GM21526 (cell line): ENCODE measurements around the gene CBX3.
"Not testable (repeated sequence)": the region's sequence is repeated elsewhere in the genome, so short reads cannot be mapped to it uniquely, and the experiment has no call there.

ENCODE experiments used
- ATAC-seq: cut with Tn5 transposase; IDR thresholded peaks from one replicate; pipeline ENCODE4 v1.9.1; 2021; ENCODE audit warnings: moderate library complexity; ENCODE audit not compliant: unreplicated experiment, low FRiP score

Gene CBX3

DNA sequence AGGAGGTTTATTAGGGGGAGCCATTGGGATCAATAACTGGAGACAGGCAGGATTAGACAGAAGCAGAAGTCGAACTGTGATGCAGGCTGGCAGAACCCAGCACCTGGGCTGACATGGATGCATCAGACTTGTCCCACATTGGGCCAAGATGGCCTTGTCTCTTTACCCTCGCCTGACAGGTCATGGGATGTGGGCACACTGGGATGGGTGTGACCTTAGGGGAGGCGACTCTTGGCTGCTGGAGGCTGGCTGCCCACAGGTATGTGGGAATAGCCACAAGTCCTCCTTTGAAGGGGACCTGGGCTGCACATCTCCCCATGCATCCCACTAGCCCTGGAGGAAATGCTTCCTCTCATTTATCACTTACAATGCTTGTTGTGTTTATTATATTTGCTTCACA is 32.3 kb upstream of the CBX3 start:
- no peak for ATAC-seq

GRCh38 chr7:26170663-26171062 is 30.9 kb upstream of the CBX3 start:
- no peak for ATAC-seq

DNA sequence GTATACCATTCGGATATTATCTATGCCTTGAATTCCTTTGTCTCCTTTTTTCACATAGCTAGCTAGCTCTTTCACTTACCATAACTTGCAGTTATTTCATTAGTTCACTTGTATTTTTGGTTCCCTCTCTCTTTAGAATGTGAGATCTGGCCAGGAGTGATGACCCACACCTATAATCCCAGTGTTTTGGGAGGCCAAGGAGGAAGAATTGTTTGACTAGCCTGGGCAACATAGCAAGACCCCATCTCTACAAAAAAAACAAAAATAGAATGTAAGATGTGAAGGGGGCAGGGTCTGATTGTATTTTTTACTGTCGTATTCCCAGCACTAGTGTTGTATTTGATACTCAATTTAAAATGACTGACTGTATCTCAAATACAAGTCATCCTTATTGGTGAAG is 29.9 kb upstream of the CBX3 start:
- ATAC-seq = no peak

GRCh38 chr7:26172048-26172447 is 29.5 kb upstream of the CBX3 start:
- ATAC-seq = no peak

GRCh38 chr7:26175903-26176302 is 25.6 kb upstream of the CBX3 start:
- ATAC-seq = not testable (repeated sequence)

DNA sequence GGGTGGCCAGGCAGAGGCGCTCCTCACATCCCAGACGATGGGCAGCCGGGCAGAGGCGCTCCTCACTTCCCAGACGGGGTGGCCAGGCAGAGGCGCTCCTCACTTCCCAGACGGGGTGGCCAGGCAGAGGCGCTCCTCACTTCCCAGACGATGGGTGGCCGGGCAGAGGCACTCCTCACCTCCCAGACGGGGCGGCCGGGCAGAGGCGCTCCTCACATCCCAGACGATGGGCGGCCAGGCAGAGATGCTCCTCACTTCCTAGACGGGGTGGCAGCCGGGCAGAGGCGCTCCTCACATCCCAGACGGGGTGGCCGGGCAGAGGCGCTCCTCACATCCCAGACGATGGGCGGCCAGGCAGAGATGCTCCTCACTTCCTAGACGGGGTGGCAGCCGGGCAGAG is 24.8 kb upstream of the CBX3 start:
- not testable (repeated sequence) for ATAC-seq

DNA sequence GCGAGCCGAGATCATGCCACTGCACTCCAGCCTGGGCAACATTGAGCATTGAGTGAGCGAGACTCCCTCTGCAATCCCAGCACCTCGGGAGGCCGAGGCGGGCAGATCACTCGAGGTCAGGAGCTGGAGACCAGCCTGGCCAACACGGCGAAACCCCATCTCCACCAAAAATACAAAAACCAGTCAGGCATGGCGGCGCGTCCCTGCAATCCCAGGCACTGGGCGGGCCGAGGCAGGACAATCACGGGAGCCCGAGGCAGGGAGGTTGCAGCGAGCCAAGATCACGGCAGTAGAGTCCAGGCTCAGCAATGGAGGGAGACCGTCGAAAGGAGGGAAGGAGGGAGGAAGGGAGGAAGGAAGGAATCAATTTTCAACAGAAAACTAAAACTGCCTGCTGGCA is 24.3 kb upstream of the CBX3 start:
- ATAC-seq = not testable (repeated sequence)

DNA sequence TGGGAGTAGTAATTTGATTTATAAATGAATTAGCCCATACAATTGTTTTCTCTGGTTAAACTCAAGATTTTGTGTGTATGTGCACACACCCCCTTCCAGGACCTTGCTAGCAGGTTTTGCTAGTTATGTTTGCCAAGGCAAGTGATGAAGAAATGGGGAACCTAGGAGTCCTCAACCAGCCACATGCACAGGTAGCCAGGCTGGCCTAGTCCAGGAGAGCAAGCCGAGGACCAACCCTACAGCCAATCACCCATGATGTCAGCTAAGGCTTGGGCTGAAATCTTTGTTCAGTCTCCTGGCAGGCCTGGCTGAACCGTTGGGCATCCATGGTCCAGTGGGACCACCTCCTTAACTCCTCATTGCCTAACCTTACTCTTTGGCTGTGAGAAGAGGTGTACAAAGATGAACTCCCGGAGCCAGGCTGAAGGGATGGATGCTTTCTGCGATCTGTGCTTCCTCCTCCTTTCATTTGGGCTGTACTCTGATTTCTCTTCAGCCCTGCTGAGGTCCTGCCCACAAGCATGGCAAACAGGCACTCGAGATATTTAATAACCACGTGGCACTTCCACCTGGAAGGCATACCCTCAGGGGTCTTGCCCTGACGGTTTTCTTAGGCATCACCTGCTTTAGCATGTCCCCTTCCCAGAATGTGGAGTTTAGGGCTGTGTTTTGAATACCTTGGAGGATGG is 23.1 kb upstream of the CBX3 start:
- no peak for ATAC-seq

GRCh38 chr7:26179422-26179821 is 22.1 kb upstream of the CBX3 start:
- ATAC-seq = no peak

GRCh38 chr7:26179826-26180497 is 21.6 kb upstream of the CBX3 start:
- ATAC-seq = no peak

GRCh38 chr7:26180792-26181198 is 20.8 kb upstream of the CBX3 start:
- no peak for ATAC-seq

DNA sequence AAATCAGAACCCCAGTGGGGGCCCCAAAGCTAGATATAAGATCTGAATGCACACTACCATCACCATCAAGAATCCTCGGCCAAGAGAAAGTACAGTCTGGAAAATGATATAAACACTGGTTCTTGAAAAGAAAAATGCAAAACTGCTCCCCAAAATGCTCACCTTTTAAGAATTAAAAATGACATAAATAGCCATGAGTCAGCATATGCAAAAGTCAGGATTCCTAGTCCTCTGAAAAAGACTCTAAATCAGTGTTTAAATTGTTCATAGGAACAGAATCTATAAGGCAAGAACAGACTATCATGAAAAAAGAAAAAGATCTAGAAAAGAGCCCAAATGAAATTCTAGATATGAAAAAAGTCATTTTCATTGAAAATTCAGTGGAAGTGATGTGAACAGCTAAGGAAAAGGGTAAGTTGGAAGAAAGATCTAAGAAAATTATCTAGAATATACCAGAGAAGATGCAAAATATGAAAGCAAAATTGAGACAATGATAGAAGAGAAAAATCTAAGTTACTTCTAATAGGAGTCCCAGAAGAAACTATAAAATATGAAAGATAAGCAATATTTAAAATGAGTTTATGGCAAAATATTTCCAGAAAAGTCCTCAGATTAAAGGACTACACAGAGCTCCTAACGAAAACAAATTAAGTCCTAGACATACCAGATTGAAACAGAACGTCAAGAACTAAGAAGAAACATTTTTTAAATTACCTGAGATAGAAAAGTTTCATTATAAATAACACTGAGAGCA is 19.9 kb upstream of the CBX3 start:
- ATAC-seq = no peak

DNA sequence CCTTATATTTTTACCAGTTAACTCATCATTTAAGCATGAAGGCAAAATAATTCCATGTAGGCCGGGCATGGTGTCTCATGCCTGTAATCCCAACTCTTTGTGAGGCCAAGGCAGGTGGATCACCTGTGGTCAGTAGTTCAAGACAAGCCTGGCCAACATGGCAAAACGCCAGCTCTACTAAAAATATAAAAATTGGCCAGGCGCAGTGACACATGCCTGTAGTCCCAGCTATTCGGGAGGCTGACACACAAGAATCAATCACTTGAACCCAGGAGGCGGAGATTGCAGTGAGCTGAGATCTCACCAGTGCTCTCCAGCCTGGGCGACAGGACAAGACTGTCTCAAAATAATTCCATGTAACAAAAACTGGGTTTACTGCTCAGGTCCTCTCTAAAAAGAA is 19.3 kb upstream of the CBX3 start:
- ATAC-seq = no peak

DNA sequence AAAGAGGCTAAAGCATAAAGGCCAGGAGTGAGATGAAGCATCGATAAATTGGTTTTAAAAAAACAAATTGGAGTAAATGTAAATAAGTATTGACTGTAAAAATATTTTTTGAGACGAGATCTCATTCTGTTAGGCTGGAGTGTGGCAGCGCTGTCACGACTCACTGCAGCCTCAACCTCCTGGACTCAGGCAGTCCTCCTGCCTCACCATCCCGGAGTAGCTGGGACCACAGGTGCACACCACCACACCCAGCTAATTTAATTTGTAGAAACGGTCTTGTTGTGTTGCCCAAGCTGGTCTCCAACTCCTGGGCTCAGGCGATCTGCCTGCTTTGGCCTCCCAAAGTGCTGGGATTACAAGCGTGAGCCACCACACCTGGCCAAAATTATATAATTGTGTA is 18.8 kb upstream of the CBX3 start:
- ATAC-seq = no peak

DNA sequence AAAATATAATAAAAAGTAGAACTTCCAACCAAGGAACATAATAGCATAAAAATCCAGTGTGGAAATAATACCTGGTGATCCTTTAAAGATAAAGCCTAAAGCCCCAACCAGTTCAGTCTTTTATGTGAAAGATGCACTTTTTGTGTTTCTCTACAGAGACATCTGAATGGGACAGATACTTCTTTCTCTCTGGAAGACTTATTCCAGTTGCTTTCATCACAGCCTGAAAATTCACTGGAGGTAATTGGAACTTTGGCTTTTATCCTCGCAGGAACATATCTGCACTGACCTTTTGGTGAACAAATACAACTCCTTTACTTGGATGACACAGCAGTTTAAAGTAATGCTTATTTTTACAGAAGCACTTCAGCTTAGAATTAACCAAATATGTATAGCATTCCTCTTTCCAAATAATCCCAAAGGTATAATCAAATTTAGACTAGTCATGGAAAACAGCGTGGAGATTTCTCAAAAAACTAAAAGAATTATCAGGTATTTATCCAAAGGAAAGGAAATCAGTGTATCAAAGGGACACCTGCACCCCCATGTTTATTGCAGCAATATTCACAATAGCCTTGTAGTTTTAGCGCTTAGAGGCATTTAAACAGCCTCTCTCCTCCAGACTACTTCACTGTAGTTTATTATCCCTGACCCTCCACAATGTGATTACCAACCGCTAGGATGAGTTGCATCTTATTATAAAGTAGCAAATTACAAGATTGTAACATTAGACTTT is 17.8 kb upstream of the CBX3 start:
- no peak for ATAC-seq

DNA sequence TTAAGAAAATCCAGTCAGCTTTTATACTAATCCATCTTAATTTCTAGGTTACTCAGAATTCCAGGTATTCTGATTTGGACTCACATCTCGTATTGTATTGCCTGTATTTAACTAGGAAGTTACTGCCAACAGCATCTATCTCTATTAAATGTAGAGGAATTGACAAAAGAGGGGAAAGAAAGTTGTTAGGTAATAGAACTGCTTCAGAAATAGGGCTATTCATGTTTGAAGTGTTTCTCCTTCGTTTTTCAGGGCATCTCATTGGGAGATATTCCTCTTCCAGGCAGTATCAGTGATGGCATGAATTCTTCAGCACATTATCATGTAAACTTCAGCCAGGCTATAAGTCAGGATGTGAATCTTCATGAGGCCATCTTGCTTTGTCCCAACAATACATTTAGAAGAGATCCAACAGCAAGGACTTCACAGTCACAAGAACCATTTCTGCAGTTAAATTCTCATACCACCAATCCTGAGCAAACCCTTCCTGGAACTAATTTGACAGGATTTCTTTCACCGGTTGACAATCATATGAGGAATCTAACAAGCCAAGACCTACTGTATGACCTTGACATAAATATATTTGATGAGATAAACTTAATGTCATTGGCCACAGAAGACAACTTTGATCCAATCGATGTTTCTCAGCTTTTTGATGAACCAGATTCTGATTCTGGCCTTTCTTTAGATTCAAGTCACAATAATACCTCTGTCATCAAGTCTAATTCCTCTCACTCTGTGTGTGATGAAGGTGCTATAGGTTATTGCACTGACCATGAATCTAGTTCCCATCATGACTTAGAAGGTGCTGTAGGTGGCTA is 17.1 kb upstream of the CBX3 start:
- ATAC-seq = not testable (repeated sequence)

GRCh38 chr7:26185131-26185843 is 16.3 kb upstream of the CBX3 start:
- no peak for ATAC-seq

- ATAC-seq = no peak
These were observed 15.7 kb upstream of the CBX3 start for GRCh38 chr7:26185844-26186180.
